A549 (cell line): ENCODE data around the gene HOXC12. TPM values are rescaled to one million over a fixed set of nuclear protein-coding genes. Genes with fewer than 3 reads are reported as not detected.

Experiments used
- ATAC-seq, 2 experiments: fragments of 200-7000 bp in 1 of 2; fragments of >200 bp in 1 of 2; cut with Nextera tagmentation in 1 of 2; cut with Tn5 transposase in 1 of 2; 3 replicates each; pipeline versions ENCODE4 v1.8.0 to v1.9.1; 2018 to 2020; ENCODE audit warnings: mild to moderate bottlenecking in 1 of 2, moderate library complexity in 1 of 2
- CTCF ChIA-PET: fragments of 300-600 bp; sonication (Branson Sonifier 250); formaldehyde crosslinking; extraction: SDS; loops from one replicate; lab custom pipeline; 2021; ENCODE audit warnings: antibody characterized with exemption, inconsistent platforms; lab: Yijun Ruan, JAX
- POLR2A ChIA-PET: fragments of 350-600 bp; formaldehyde crosslinking; extraction: SDS; loops from one replicate; lab custom pipeline; 2021; ENCODE audit warnings: antibody characterized with exemption, inconsistent platforms; lab: Yijun Ruan, JAX
- DNase-seq, 2 experiments: peaks; one replicate each; pipeline versions ENCODE4 v3.0.0 to v3.0.0-alpha.2; 2011 to 2016; ENCODE audit warnings: low read depth in 1 of 2, low spot score in 1 of 2
- FAIRE-seq: peaks from 2 replicates; lab custom pipeline; 2011; peaks lifted over from hg19 to GRCh38; lab: Jason Lieb, UNC
- H3K27ac ChIP-seq, 2 experiments: fragments of >200 bp; sonication (Bioruptor Twin); formaldehyde crosslinking; 3 replicates each; pipeline ENCODE4 v1.5.1; 2016 to 2017
- H3K4me1 ChIP-seq: fragments of >200 bp; sonication (Bioruptor Twin); formaldehyde crosslinking; 3 replicates; pipeline ENCODE4 v1.6.1; 2016
- H3K4me2 ChIP-seq: fragments of >200 bp; sonication (Bioruptor Twin); formaldehyde crosslinking; 3 replicates; pipeline ENCODE4 v1.6.1; 2016
- H3K4me3 ChIP-seq: fragments of >200 bp; sonication (Bioruptor Twin); formaldehyde crosslinking; 3 replicates; pipeline ENCODE4 v1.5.1; 2016
- H3K9me3 ChIP-seq: fragments of >200 bp; sonication (Bioruptor Twin); formaldehyde crosslinking; 3 replicates; pipeline ENCODE4 v1.6.1; 2016
- BHLHE40 ChIP-seq: IDR thresholded peaks from 2 replicates; pipeline ENCODE4 v1.6.1; 2012; ENCODE audit warnings: low read depth, low read length, inconsistent platforms
- CBX2 ChIP-seq: fragments of 200-600 bp; sonication (generic); IDR thresholded peaks from 2 replicates; pipeline ENCODE4 v1.6.1; 2016; ENCODE audit warnings: low read depth, mild to moderate bottlenecking, borderline replicate concordance
- CEBPB ChIP-seq, 2 experiments: fragments of >200 bp in 1 of 2; sonication (Bioruptor Twin) in 1 of 2; formaldehyde crosslinking in 1 of 2; IDR thresholded peaks; 2 replicates each; pipeline ENCODE4 v1.6.1; 2012 to 2016
- CHD2 ChIP-seq: fragments of 150-350 bp; IDR thresholded peaks from 2 replicates; pipeline ENCODE4 v1.6.1; 2014; ENCODE audit warnings: low read length; ENCODE audit not compliant: partially characterized antibody
- CHD4 ChIP-seq: fragments of 200-600 bp; sonication (generic); IDR thresholded peaks from 2 replicates; pipeline ENCODE4 v1.6.1; 2016; ENCODE audit warnings: antibody characterized with exemption, mild to moderate bottlenecking, borderline replicate concordance
- CTCF ChIP-seq: fragments of >200 bp; sonication (Bioruptor Twin); formaldehyde crosslinking; IDR thresholded peaks from 3 replicates; pipeline ENCODE4 v1.5.1; 2016
- E2F6 ChIP-seq: IDR thresholded peaks from 2 replicates; pipeline ENCODE4 v1.6.1; 2012; ENCODE audit warnings: low read depth, borderline replicate concordance
- EHMT2 ChIP-seq: fragments of 200-600 bp; sonication (generic); IDR thresholded peaks from 2 replicates; pipeline ENCODE4 v1.6.1; 2016; ENCODE audit warnings: antibody characterized with exemption, low read depth, mild to moderate bottlenecking, moderate library complexity
- ELK1 ChIP-seq: fragments of 150-350 bp; IDR thresholded peaks from 2 replicates; pipeline ENCODE4 v1.6.1; 2014; ENCODE audit warnings: low read depth, mild to moderate bottlenecking, low read length
- EP300 ChIP-seq, 2 experiments: fragments of >200 bp; sonication (Bioruptor Twin); formaldehyde crosslinking; IDR thresholded peaks; 2 replicates in 1 of 2; 3 replicates in 1 of 2; pipeline ENCODE4 v1.6.1; 2016 to 2017
- ESRRA ChIP-seq: fragments of 150-350 bp; IDR thresholded peaks from 2 replicates; pipeline ENCODE4 v1.6.1; 2014; ENCODE audit warnings: mild to moderate bottlenecking, low read length, borderline replicate concordance
- FOSL2 ChIP-seq, 2 experiments: fragments of 450-650 bp in 1 of 2; fragments of >200 bp in 1 of 2; sonication (Bioruptor Twin) in 1 of 2; formaldehyde crosslinking; IDR thresholded peaks; 2 replicates each; pipeline versions ENCODE4 v1.5.0 to v1.6.1; 2016 to 2020; ENCODE audit warnings: mild to moderate bottlenecking in 1 of 2, moderate library complexity in 1 of 2
- GATA3 ChIP-seq: IDR thresholded peaks from 2 replicates; pipeline ENCODE4 v1.6.1; 2012; ENCODE audit warnings: borderline replicate concordance
- HDAC2 ChIP-seq: fragments of 200-600 bp; sonication (generic); IDR thresholded peaks from 2 replicates; pipeline ENCODE4 v1.6.1; 2016
- HOXB5 ChIP-seq: fragments of 250-450 bp; sonication (Bioruptor Pico); IDR thresholded peaks from 2 replicates; pipeline ENCODE4 v1.5.0; 2020; ENCODE audit warnings: mild to moderate bottlenecking, moderate library complexity
- JUN ChIP-seq, 2 experiments: fragments of >200 bp; sonication (Bioruptor Twin); formaldehyde crosslinking; IDR thresholded peaks; 2 replicates in 1 of 2; 3 replicates in 1 of 2; pipeline ENCODE4 v1.6.1; 2016 to 2017
- JUNB ChIP-seq: fragments of >200 bp; sonication (Bioruptor Twin); formaldehyde crosslinking; IDR thresholded peaks from 2 replicates; pipeline ENCODE4 v1.6.1; 2016
- MYC ChIP-seq: IDR thresholded peaks from 2 replicates; pipeline ENCODE4 v1.6.1; 2012; ENCODE audit warnings: mild to moderate bottlenecking, inconsistent platforms, low read length, improper control_type of control experiment, borderline replicate concordance
- NFE2L2 ChIP-seq: fragments of 150-350 bp; conservative IDR thresholded peaks from 2 replicates; pipeline ENCODE4 v1.6.1; 2014; ENCODE audit warnings: low read length
- NPAS2 ChIP-seq: fragments of 250-450 bp; sonication (Bioruptor Pico); IDR thresholded peaks from 2 replicates; pipeline ENCODE4 v1.8.0; 2022; ENCODE audit warnings: mild to moderate bottlenecking, moderate library complexity, borderline replicate concordance
- POLR2A ChIP-seq: IDR thresholded peaks from 2 replicates; pipeline ENCODE4 v1.6.1; 2012; ENCODE audit warnings: mild to moderate bottlenecking, low read length
- RARB ChIP-seq: fragments of 250-450 bp; sonication (Bioruptor Pico); IDR thresholded peaks from 2 replicates; pipeline ENCODE4 v1.8.0; 2021; ENCODE audit warnings: mild to moderate bottlenecking, moderate library complexity
- REST ChIP-seq: fragments of 200-600 bp; sonication (generic); IDR thresholded peaks from 2 replicates; pipeline ENCODE4 v1.6.1; 2016; ENCODE audit warnings: antibody characterized with exemption, mild to moderate bottlenecking, moderate library complexity
- RFX5 ChIP-seq: fragments of 450-650 bp; IDR thresholded peaks from 2 replicates; pipeline ENCODE4 v1.7.1; 2014; ENCODE audit warnings: antibody characterized with exemption, mild to moderate bottlenecking, moderate library complexity
- RNF2 ChIP-seq: fragments of 200-600 bp; sonication (generic); IDR thresholded peaks from 2 replicates; pipeline ENCODE4 v1.6.1; 2016; ENCODE audit warnings: low read depth, mild to moderate bottlenecking, antibody characterized with exemption, moderate library complexity, borderline replicate concordance
- SREBF2 ChIP-seq: fragments of 450-650 bp; IDR thresholded peaks from 2 replicates; pipeline ENCODE4 v1.6.1; 2014; ENCODE audit warnings: mild to moderate bottlenecking, moderate library complexity
- TFCP2L1 ChIP-seq: fragments of 250-450 bp; sonication (Bioruptor Pico); IDR thresholded peaks from 2 replicates; pipeline ENCODE4 v1.5.0; 2021; ENCODE audit warnings: mild to moderate bottlenecking
- ZC3H11A ChIP-seq: fragments of 450-650 bp; IDR thresholded peaks from 2 replicates; pipeline ENCODE4 v1.6.1; 2014; ENCODE audit warnings: antibody characterized with exemption, mild to moderate bottlenecking
- ZFP36 ChIP-seq: fragments of 450-650 bp; IDR thresholded peaks from 2 replicates; pipeline ENCODE4 v1.6.1; 2014; ENCODE audit warnings: borderline replicate concordance; ENCODE audit not compliant: partially characterized antibody
- WGBS: methylation state at CpG from one replicate; pipeline ENCODE4 v1.1.6; 2017; ENCODE audit errors: missing lambda C conversion rate; 5-methylcytosine and 5-hydroxymethylcytosine counted together
- polyA plus RNA-seq, 4 experiments: library from polyadenylated mRNA; depleted of rRNA in 3 of 4; stranded (reverse); fragments of >200 nt; fragmentation: RNase III in 1 of 4; extraction: RNeasy Plus Mini Kit Qiagen cat#74134 plus additional on column Dnase treatment in 1 of 4; gene quantifications; 2 replicates in 3 of 4; 3 replicates in 1 of 4; pipeline ENCODE4 v1.2.3, GENCODE V29; 2011 to 2017
- TF ChIP-seq, protein P1 (sequence below): IDR thresholded peaks from 2 replicates; pipeline ENCODE4 v1.6.1; 2012
- TF ChIP-seq, protein P2 (sequence below): fragments of >200 bp; sonication (Bioruptor Twin); formaldehyde crosslinking; IDR thresholded peaks from 2 replicates; pipeline ENCODE4 v1.6.1; 2016
- TF ChIP-seq, protein P3 (sequence below): fragments of 450-650 bp; IDR thresholded peaks from 2 replicates; pipeline ENCODE4 v1.6.1; 2014; ENCODE audit warnings: antibody characterized with exemption

HOXC12 gene
- polyA plus RNA-seq, 2 of the 4 experiments (the other 2 are of a cell fraction): not detected

- ChIA-PET POLR2A (interaction anchor here (0.5 to 1.0 kb wide), 5 partner anchors 9 to 170 kb away, joined by 3 to 5 read pairs (median 3); partner anchors contain the start of gene HOXC10), CTCF (interaction anchor here (0.7 to 3.6 kb wide), 13 partner anchors 10 to 192 kb away, joined by 3 to 18 read pairs (median 3); partner anchors contain the start of genes HOXC10, HOXC12 and HOXC8)
- Histone ChIP-seq H3K9me3 (no peaks in the 10 kb centered on the region), H3K27ac (peak within 1 kb of the TSS; percentile 85 to 94), H3K4me3 (peak within 1 kb of the TSS; percentile 86), H3K4me2 (peak within 1 kb of the TSS; percentile 87), H3K4me1 (peaks cover 20% of the 10 kb centered on the region; the same call in 2 of the 3 replicates)
- no peak for FAIRE-seq
- peak; percentile 98 to 100 for DNase-seq
- WGBS: 2% methylated on average over 46 of the region's 56 CpGs
- peak; percentile 80 to 93 for ATAC-seq
- peak; percentile 96 for TF ChIP-seq BHLHE40
- no peak for TF ChIP-seq ELK1
- no peak for TF ChIP-seq CHD4
- TF ChIP-seq RFX5: no peak
- no peak for TF ChIP-seq RARB (CRISPR knock-in tag)
- peak; percentile 97 for TF ChIP-seq E2F6
- TF ChIP-seq JUNB: no peak
- no peak for TF ChIP-seq ZC3H11A
- TF ChIP-seq CTCF: no peak
- TF ChIP-seq, protein P1, sequence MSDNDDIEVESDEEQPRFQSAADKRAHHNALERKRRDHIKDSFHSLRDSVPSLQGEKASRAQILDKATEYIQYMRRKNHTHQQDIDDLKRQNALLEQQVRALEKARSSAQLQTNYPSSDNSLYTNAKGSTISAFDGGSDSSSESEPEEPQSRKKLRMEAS: peak; percentile 93
- 0 out of 2 replicates have a peak, but pooled peaks have one; percentile 20 for TF ChIP-seq HOXB5 (CRISPR knock-in tag)
- TF ChIP-seq, protein P2, sequence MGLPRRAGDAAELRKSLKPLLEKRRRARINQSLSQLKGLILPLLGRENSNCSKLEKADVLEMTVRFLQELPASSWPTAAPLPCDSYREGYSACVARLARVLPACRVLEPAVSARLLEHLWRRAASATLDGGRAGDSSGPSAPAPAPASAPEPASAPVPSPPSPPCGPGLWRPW: no peak
- no peak for TF ChIP-seq NFE2L2
- no peak for TF ChIP-seq HDAC2
- TF ChIP-seq GATA3: no peak
- TF ChIP-seq, protein P3, sequence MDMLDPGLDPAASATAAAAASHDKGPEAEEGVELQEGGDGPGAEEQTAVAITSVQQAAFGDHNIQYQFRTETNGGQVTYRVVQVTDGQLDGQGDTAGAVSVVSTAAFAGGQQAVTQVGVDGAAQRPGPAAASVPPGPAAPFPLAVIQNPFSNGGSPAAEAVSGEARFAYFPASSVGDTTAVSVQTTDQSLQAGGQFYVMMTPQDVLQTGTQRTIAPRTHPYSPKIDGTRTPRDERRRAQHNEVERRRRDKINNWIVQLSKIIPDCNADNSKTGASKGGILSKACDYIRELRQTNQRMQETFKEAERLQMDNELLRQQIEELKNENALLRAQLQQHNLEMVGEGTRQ: peak; percentile 100
- no peak for TF ChIP-seq REST
- TF ChIP-seq TFCP2L1: no peak
- TF ChIP-seq ZFP36: no peak
- TF ChIP-seq EHMT2: no peak
- TF ChIP-seq RNF2: no peak
- TF ChIP-seq CEBPB (IDR thresholded peaks at IDR 0.05): peak in 1 of 2 experiments; percentile 44; a peak in 1 of 4 replicates
- TF ChIP-seq MYC: 0 out of 2 replicates have a peak, but pooled peaks have one; percentile 31
- TF ChIP-seq SREBF2: no peak
- TF ChIP-seq CBX2: no peak
- no peak for TF ChIP-seq CHD2
- TF ChIP-seq FOSL2 (IDR thresholded peaks at IDR 0.05): no peak
- no peak for TF ChIP-seq FOSL2 (CRISPR knock-in tag; IDR thresholded peaks at IDR 0.05)
- TF ChIP-seq ESRRA: no peak
- peak; percentile 58 for TF ChIP-seq POLR2A
- TF ChIP-seq EP300 (IDR thresholded peaks at IDR 0.05): no peak; a peak in 1 of 5 replicates
- TF ChIP-seq JUN (IDR thresholded peaks at IDR 0.05): peak in 1 of 2 experiments; percentile 22; a peak in 2 of 5 replicates
- peak; percentile 94 for TF ChIP-seq NPAS2
These were observed 16.2 kb upstream of the HOXC12 start, which contains the start of gene HOXC13 for GRCh38 chr12:53938326-53939140. Gene HOXC13, plus strand, starts transcription at chr12:53938831. Its CDS starts 76 bp downstream, at chr12:53938907.
